ENCODE measurements around the gene RPL15.

Gene RPL15

GRCh38 chr3:23964537-23965235 lies 47.8 kb downstream of the RPL15 start:
- DNase-seq: peak; percentile 67

- peak; percentile 89 for DNase-seq
These were observed 49.4 kb downstream of the RPL15 start for GRCh38 chr3:23966328-23966727.

- peak; percentile 28 for DNase-seq
These were observed 51.7 kb downstream of the RPL15 start for GRCh38 chr3:23968463-23969184.

- no peak for DNase-seq
These were observed 52.5 kb downstream of the RPL15 start for GRCh38 chr3:23969393-23969792.
